HepG2 (cell line): ENCODE results near the gene XPO5. TPM values are rescaled to one million over a fixed set of nuclear protein-coding genes. Genes with fewer than 3 reads are reported as not detected.

Experiments used
- ARNT2 ChIP-seq: sonication (generic); formaldehyde crosslinking; IDR thresholded peaks from 2 replicates; pipeline ENCODE4 v1.8.0; 2022; ENCODE audit warnings: mild to moderate bottlenecking, low read depth, missing genetic modification reagents, moderate library complexity
- ATF7-NPFF ChIP-seq: sonication (generic); formaldehyde crosslinking; IDR thresholded peaks from 2 replicates; pipeline ENCODE4 v1.8.1; 2023; ENCODE audit warnings: mild to moderate bottlenecking, low read depth, missing genetic modification reagents, moderate library complexity
- ATM ChIP-seq: fragments of 450-650 bp; IDR thresholded peaks from 2 replicates; pipeline ENCODE4 v1.7.1; 2017; ENCODE audit warnings: mild to moderate bottlenecking, borderline replicate concordance
- BHLHE40 ChIP-seq: IDR thresholded peaks from 2 replicates; pipeline ENCODE4 v1.6.1; 2011; ENCODE audit warnings: low read length, improper control_type of control experiment
- CEBPG ChIP-seq: IDR thresholded peaks from 2 replicates; pipeline ENCODE4 v1.6.1; 2016
- FOSL2 ChIP-seq: sonication (generic); formaldehyde crosslinking; IDR thresholded peaks from 2 replicates; pipeline ENCODE4 v1.4.0; 2020; ENCODE audit warnings: missing genetic modification reagents
- FOXM1 ChIP-seq: sonication (generic); formaldehyde crosslinking; IDR thresholded peaks from 2 replicates; pipeline ENCODE4 v1.5.0; 2020; ENCODE audit warnings: missing genetic modification reagents
- MATR3 ChIP-seq: sonication (generic); formaldehyde crosslinking; IDR thresholded peaks from 2 replicates; pipeline ENCODE4 v1.4.0; 2020; ENCODE audit warnings: missing genetic modification reagents
- NFKB2 ChIP-seq: sonication (generic); formaldehyde crosslinking; IDR thresholded peaks from 2 replicates; pipeline ENCODE4 v1.4.0; 2020; ENCODE audit warnings: missing genetic modification reagents, borderline replicate concordance
- RFX5 ChIP-seq: IDR thresholded peaks from 2 replicates; pipeline ENCODE4 v1.6.1; 2011; ENCODE audit warnings: low read depth, low read length, improper control_type of control experiment
- SALL1 ChIP-seq: sonication (generic); formaldehyde crosslinking; IDR thresholded peaks from 2 replicates; pipeline ENCODE4 v1.8.0; 2022; ENCODE audit warnings: mild to moderate bottlenecking, missing genetic modification reagents
- TOE1 ChIP-seq: sonication (generic); formaldehyde crosslinking; IDR thresholded peaks from 2 replicates; pipeline ENCODE4 v1.4.0; 2020; ENCODE audit warnings: mild to moderate bottlenecking, missing genetic modification reagents
- ZNF451 ChIP-seq: sonication (generic); formaldehyde crosslinking; IDR thresholded peaks from 2 replicates; pipeline ENCODE4 v1.5.0; 2020; ENCODE audit warnings: mild to moderate bottlenecking, missing genetic modification reagents
- ZNF557 ChIP-seq: sonication (generic); formaldehyde crosslinking; IDR thresholded peaks from 2 replicates; pipeline ENCODE4 v1.4.0; 2020; ENCODE audit warnings: missing genetic modification reagents
- ZNF777 ChIP-seq: sonication (generic); formaldehyde crosslinking; IDR thresholded peaks from 2 replicates; pipeline ENCODE4 v1.4.0; 2020; ENCODE audit warnings: missing genetic modification reagents
- polyA plus RNA-seq, 8 experiments: library from polyadenylated mRNA; depleted of rRNA in 3 of 8; stranded (reverse) in 7 of 8; unstranded in 1 of 8; fragments of >200 nt; fragmentation: Illumina TruSeq in 4 of 8; extraction: Trizol in 4 of 8; gene quantifications; 2 replicates each; pipeline versions ENCODE4 v1.2.1 to v1.2.3, GENCODE V29; 2011 to 2016; ENCODE audit warnings: low read depth in 4 of 8, missing spikeins in 1 of 8, mixed read lengths in 1 of 8; ENCODE audit not compliant: insufficient read depth in 1 of 8
- total RNA-seq, 5 experiments: library from RNA; depleted of rRNA; stranded (reverse); fragments of >200 nt; fragmentation: Illumina TruSeq; extraction: Trizol; gene quantifications; 2 replicates each; pipeline ENCODE4 v1.2.3, GENCODE V29; 2016; ENCODE audit warnings: low read depth in 1 of 5
- TF ChIP-seq, protein P1 (sequence below): sonication (generic); formaldehyde crosslinking; IDR thresholded peaks from 2 replicates; pipeline ENCODE4 v1.9.0; 2021; ENCODE audit warnings: mild to moderate bottlenecking, missing genetic modification reagents
- TF ChIP-seq, protein P2 (sequence below): sonication (generic); formaldehyde crosslinking; IDR thresholded peaks from 2 replicates; pipeline ENCODE4 v1.4.0; 2020; ENCODE audit warnings: missing genetic modification reagents, borderline replicate concordance
- TF ChIP-seq, protein P3 (sequence below): sonication (generic); formaldehyde crosslinking; IDR thresholded peaks from 2 replicates; pipeline ENCODE4 v1.5.1; 2020; ENCODE audit warnings: mild to moderate bottlenecking, missing genetic modification reagents, moderate library complexity

Gene XPO5
- total and polyA plus RNA-seq, 2 of the 13 experiments (the other 11 are each of a cell fraction or from before 2014, with no cell fraction given) = 52.2 to 68.0 TPM

DNA sequence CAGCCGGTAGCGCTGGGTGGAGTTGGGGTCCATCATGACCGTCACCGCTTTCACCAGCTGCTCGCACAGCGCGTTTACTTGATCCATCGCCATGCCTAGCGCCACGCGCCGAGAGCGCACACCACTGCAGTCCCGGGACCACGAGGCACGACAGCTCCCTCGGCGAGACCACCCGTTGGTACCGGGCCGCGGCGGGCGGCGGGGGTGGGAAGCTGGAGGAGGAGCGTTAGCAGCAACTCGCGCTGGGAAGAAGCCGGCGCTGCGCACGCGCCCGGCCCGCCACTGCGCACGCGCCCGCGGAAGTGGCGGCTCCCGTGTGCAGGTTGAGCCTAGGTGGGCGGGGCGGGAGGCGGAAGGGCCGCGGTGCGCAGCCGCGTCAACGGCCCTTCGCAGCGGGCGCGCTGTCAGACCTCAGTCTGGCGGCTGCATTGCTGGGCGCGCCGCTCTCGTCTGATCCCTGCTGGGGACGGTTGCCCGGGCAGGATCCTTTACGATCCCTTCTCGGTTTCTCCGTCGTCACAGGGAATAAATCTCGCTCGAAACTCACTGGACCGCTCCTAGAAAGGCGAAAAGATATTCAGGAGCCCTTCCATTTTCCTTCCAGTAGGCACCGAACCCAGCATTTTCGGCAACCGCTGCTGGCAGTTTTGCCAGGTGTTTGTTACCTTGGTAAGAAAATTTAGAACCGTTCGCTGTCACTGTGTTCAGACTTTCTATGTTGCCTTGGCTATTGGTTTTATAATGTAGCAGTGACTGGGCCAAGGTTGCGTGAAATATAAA lies at the start of gene XPO5, which contains the start of gene POLH (continued):
- peak; percentile 33; the same call in 1 of the 2 replicates for TF ChIP-seq FOSL2 (CRISPR knock-in tag)
- TF ChIP-seq FOXM1 = 0 out of 2 replicates have a peak, but pooled peaks have one; percentile 26
- no peak for TF ChIP-seq ATM
- peak; percentile 90 for TF ChIP-seq ATF7-NPFF
- TF ChIP-seq, protein P1, sequence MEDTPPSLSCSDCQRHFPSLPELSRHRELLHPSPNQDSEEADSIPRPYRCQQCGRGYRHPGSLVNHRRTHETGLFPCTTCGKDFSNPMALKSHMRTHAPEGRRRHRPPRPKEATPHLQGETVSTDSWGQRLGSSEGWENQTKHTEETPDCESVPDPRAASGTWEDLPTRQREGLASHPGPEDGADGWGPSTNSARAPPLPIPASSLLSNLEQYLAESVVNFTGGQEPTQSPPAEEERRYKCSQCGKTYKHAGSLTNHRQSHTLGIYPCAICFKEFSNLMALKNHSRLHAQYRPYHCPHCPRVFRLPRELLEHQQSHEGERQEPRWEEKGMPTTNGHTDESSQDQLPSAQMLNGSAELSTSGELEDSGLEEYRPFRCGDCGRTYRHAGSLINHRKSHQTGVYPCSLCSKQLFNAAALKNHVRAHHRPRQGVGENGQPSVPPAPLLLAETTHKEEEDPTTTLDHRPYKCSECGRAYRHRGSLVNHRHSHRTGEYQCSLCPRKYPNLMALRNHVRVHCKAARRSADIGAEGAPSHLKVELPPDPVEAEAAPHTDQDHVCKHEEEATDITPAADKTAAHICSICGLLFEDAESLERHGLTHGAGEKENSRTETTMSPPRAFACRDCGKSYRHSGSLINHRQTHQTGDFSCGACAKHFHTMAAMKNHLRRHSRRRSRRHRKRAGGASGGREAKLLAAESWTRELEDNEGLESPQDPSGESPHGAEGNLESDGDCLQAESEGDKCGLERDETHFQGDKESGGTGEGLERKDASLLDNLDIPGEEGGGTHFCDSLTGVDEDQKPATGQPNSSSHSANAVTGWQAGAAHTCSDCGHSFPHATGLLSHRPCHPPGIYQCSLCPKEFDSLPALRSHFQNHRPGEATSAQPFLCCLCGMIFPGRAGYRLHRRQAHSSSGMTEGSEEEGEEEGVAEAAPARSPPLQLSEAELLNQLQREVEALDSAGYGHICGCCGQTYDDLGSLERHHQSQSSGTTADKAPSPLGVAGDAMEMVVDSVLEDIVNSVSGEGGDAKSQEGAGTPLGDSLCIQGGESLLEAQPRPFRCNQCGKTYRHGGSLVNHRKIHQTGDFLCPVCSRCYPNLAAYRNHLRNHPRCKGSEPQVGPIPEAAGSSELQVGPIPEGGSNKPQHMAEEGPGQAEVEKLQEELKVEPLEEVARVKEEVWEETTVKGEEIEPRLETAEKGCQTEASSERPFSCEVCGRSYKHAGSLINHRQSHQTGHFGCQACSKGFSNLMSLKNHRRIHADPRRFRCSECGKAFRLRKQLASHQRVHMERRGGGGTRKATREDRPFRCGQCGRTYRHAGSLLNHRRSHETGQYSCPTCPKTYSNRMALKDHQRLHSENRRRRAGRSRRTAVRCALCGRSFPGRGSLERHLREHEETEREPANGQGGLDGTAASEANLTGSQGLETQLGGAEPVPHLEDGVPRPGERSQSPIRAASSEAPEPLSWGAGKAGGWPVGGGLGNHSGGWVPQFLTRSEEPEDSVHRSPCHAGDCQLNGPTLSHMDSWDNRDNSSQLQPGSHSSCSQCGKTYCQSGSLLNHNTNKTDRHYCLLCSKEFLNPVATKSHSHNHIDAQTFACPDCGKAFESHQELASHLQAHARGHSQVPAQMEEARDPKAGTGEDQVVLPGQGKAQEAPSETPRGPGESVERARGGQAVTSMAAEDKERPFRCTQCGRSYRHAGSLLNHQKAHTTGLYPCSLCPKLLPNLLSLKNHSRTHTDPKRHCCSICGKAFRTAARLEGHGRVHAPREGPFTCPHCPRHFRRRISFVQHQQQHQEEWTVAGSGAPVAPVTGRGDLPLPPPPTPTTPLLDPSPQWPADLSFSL = no peak
- peak; percentile 93 for TF ChIP-seq SALL1
- peak; percentile 95 for TF ChIP-seq TOE1
- TF ChIP-seq, protein P2, sequence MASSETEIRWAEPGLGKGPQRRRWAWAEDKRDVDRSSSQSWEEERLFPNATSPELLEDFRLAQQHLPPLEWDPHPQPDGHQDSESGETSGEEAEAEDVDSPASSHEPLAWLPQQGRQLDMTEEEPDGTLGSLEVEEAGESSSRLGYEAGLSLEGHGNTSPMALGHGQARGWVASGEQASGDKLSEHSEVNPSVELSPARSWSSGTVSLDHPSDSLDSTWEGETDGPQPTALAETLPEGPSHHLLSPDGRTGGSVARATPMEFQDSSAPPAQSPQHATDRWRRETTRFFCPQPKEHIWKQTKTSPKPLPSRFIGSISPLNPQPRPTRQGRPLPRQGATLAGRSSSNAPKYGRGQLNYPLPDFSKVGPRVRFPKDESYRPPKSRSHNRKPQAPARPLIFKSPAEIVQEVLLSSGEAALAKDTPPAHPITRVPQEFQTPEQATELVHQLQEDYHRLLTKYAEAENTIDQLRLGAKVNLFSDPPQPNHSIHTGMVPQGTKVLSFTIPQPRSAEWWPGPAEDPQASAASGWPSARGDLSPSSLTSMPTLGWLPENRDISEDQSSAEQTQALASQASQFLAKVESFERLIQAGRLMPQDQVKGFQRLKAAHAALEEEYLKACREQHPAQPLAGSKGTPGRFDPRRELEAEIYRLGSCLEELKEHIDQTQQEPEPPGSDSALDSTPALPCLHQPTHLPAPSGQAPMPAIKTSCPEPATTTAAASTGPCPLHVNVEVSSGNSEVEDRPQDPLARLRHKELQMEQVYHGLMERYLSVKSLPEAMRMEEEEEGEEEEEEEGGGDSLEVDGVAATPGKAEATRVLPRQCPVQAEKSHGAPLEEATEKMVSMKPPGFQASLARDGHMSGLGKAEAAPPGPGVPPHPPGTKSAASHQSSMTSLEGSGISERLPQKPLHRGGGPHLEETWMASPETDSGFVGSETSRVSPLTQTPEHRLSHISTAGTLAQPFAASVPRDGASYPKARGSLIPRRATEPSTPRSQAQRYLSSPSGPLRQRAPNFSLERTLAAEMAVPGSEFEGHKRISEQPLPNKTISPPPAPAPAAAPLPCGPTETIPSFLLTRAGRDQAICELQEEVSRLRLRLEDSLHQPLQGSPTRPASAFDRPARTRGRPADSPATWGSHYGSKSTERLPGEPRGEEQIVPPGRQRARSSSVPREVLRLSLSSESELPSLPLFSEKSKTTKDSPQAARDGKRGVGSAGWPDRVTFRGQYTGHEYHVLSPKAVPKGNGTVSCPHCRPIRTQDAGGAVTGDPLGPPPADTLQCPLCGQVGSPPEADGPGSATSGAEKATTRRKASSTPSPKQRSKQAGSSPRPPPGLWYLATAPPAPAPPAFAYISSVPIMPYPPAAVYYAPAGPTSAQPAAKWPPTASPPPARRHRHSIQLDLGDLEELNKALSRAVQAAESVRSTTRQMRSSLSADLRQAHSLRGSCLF (CRISPR knock-in tag) = peak; percentile 93
- TF ChIP-seq CEBPG (CRISPR knock-in tag) = 0 out of 2 replicates have a peak, but pooled peaks have one; percentile 7
- peak; percentile 94 for TF ChIP-seq ZNF451 (CRISPR knock-in tag)
- TF ChIP-seq, protein P3, sequence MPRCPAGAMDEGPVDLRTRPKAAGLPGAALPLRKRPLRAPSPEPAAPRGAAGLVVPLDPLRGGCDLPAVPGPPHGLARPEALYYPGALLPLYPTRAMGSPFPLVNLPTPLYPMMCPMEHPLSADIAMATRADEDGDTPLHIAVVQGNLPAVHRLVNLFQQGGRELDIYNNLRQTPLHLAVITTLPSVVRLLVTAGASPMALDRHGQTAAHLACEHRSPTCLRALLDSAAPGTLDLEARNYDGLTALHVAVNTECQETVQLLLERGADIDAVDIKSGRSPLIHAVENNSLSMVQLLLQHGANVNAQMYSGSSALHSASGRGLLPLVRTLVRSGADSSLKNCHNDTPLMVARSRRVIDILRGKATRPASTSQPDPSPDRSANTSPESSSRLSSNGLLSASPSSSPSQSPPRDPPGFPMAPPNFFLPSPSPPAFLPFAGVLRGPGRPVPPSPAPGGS (CRISPR knock-in tag) = peak; percentile 80; the same call in 1 of the 2 replicates
- peak; percentile 95 for TF ChIP-seq NFKB2 (CRISPR knock-in tag)
- peak; percentile 34; the same call in 1 of the 2 replicates for TF ChIP-seq RFX5
- TF ChIP-seq ZNF777 (CRISPR knock-in tag) = peak; percentile 74
- no peak for TF ChIP-seq MATR3 (CRISPR knock-in tag)
- peak; percentile 70 for TF ChIP-seq ZNF557 (CRISPR knock-in tag)
- TF ChIP-seq BHLHE40 = peak; percentile 63
- TF ChIP-seq ARNT2 (CRISPR knock-in tag) = peak; percentile 94
